Thyroid gland (tissue), 4 donors: ENCODE data around the gene IQCC.

ENCODE experiments used
- POLR2A ChIP-seq, 2 donors: fragments of 450-650 bp; IDR thresholded peaks; one replicate each; pipeline ENCODE4 v1.6.1; 2017; ENCODE audit warnings: antibody characterized with exemption in 2 of 2, mild to moderate bottlenecking in 2 of 2, moderate library complexity in 1 of 2
- TF ChIP-seq, protein P1 (sequence below), 6 experiments: fragments of 200-600 bp in 3 of 6; fragments of 450-650 bp in 3 of 6; sonication (generic) in 3 of 6; IDR thresholded peaks; one replicate each; pipeline ENCODE4 v1.5.1; 2016 to 2019; ENCODE audit warnings: antibody characterized with exemption in 6 of 6, mild to moderate bottlenecking in 2 of 6, inconsistent platforms in 1 of 6, moderate library complexity in 1 of 6

DNA sequence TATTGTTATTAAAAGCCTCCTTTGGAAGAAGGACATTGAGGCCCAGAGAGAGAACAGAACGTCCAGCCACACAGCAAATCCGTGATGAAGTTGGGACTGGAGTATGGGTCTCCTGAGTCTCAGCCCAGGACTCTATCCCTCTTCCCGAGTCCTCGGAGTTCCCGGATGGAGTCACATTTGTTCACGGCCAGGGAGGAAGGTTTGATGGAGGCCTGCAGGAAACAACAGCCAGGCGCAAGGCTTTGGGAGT is 26.4 kb upstream of the IQCC start:
- TF ChIP-seq, protein P1, sequence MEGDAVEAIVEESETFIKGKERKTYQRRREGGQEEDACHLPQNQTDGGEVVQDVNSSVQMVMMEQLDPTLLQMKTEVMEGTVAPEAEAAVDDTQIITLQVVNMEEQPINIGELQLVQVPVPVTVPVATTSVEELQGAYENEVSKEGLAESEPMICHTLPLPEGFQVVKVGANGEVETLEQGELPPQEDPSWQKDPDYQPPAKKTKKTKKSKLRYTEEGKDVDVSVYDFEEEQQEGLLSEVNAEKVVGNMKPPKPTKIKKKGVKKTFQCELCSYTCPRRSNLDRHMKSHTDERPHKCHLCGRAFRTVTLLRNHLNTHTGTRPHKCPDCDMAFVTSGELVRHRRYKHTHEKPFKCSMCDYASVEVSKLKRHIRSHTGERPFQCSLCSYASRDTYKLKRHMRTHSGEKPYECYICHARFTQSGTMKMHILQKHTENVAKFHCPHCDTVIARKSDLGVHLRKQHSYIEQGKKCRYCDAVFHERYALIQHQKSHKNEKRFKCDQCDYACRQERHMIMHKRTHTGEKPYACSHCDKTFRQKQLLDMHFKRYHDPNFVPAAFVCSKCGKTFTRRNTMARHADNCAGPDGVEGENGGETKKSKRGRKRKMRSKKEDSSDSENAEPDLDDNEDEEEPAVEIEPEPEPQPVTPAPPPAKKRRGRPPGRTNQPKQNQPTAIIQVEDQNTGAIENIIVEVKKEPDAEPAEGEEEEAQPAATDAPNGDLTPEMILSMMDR (IDR thresholded peaks at IDR 0.05), result no peak
- TF ChIP-seq POLR2A (IDR thresholded peaks at IDR 0.05), result no peak
